ENCODE results near the gene CDH10.

DNA sequence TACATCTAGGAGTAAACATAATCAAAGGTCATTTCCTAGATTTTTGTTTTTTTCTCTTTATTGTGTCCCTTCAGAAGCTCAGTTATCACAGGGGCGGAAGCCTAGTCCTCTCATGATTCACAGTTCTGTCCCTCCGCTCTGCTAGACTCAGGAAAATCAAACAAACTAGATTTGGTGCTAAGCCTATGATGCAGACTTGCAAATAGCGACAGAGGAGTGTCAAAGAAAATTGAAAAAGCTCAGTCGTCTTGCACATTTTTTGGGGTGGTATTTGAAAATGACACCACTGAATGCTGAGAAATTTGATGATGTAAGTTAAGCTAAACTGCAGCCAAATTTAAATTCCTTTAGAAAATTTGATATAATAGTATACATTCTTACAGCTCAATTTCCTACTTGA is 59.0 kb downstream of the CDH10 start:
- TF ChIP-seq, protein P1, sequence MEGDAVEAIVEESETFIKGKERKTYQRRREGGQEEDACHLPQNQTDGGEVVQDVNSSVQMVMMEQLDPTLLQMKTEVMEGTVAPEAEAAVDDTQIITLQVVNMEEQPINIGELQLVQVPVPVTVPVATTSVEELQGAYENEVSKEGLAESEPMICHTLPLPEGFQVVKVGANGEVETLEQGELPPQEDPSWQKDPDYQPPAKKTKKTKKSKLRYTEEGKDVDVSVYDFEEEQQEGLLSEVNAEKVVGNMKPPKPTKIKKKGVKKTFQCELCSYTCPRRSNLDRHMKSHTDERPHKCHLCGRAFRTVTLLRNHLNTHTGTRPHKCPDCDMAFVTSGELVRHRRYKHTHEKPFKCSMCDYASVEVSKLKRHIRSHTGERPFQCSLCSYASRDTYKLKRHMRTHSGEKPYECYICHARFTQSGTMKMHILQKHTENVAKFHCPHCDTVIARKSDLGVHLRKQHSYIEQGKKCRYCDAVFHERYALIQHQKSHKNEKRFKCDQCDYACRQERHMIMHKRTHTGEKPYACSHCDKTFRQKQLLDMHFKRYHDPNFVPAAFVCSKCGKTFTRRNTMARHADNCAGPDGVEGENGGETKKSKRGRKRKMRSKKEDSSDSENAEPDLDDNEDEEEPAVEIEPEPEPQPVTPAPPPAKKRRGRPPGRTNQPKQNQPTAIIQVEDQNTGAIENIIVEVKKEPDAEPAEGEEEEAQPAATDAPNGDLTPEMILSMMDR (IDR thresholded peaks at IDR 0.05), result no peak
- TF ChIP-seq EP300 (IDR thresholded peaks at IDR 0.05), result no peak

All from stomach (tissue), 4 donors.